Kidney (tissue), 14 donors: ENCODE data around the gene KRT222. TPM values are rescaled to one million over a fixed set of nuclear protein-coding genes. Genes with fewer than 3 reads are reported as not detected.

Experiments used
- DNase-seq, 5 donors: peaks; one replicate each; pipeline ENCODE4 v3.0.0-alpha.2; 2013 to 2020
- FAIRE-seq: peaks from 2 replicates; lab custom pipeline; 2012; peaks lifted over from hg19 to GRCh38; lab: Jason Lieb, UNC
- H3K27ac ChIP-seq, 2 donors: one replicate each; pipeline ENCODE4 v1.7.0; 2013; ENCODE audit warnings: low read depth in 2 of 2, low read length in 2 of 2, inconsistent platforms in 1 of 2
- H3K27me3 ChIP-seq: one replicate; pipeline ENCODE4 v1.7.1; 2013; ENCODE audit warnings: low read length, inconsistent platforms; ENCODE audit not compliant: control insufficient read depth, insufficient read depth
- H3K36me3 ChIP-seq, 3 donors: one replicate each; pipeline versions ENCODE4 v1.7.0 to v1.7.1; 2013; ENCODE audit warnings: low read length in 3 of 3, control low read depth in 1 of 3, inconsistent platforms in 1 of 3; ENCODE audit not compliant: insufficient read depth in 3 of 3, control insufficient read depth in 2 of 3
- H3K4me1 ChIP-seq, 3 donors: one replicate each; pipeline versions ENCODE4 v1.7.0 to v1.7.1; 2013; ENCODE audit warnings: low read length in 3 of 3, inconsistent platforms in 1 of 3, low read depth in 1 of 3; ENCODE audit not compliant: control insufficient read depth in 2 of 3, insufficient read depth in 2 of 3
- H3K4me3 ChIP-seq, 3 donors: one replicate each; pipeline versions ENCODE4 v1.7.0 to v1.8.1; 2013; ENCODE audit warnings: low read length in 3 of 3, control low read depth in 1 of 3, inconsistent platforms in 1 of 3
- H3K9ac ChIP-seq, 3 donors: one replicate each; pipeline versions ENCODE4 v1.7.0 to v1.7.1; 2013; ENCODE audit warnings: low read length in 3 of 3, control low read depth in 1 of 3, inconsistent platforms in 1 of 3
- H3K9me3 ChIP-seq, 3 donors: one replicate each; pipeline versions ENCODE4 v1.7.0 to v1.7.1; 2013; ENCODE audit warnings: low read length in 3 of 3, control low read depth in 1 of 3, inconsistent platforms in 1 of 3; ENCODE audit not compliant: control insufficient read depth in 2 of 3, insufficient read depth in 1 of 3
- intact Hi-C: fragments of 100-400 bp; cut with DNase I; formaldehyde crosslinking; loops from one replicate; pipeline ENCODE4 v1.11.1; 2022
- polyA plus RNA-seq: library from polyadenylated mRNA; stranded (reverse); fragments of 350-450 nt; fragmentation: Illumina TruSeq; extraction: RNeasy Lipid Tissue Mini Kit (QIAGEN cat#74804); gene quantifications from one replicate; pipeline ENCODE4 v1.2.3, GENCODE V29; 2014; ENCODE audit warnings: low read depth, low replicate concordance; ENCODE audit not compliant: insufficient read depth
- total RNA-seq: library from RNA; stranded (reverse); fragmentation: NEBNext Ultra II Directional; extraction: Animal tissue kit (Norgen Biotek cat#: 25700); gene quantifications from one replicate; pipeline ENCODE4 v1.2.1, GENCODE V29; 2021
- TF ChIP-seq, protein P1 (sequence below): IDR thresholded peaks from 3 replicates; pipeline ENCODE4 v1.5.1; 2012; ENCODE audit warnings: mild to moderate bottlenecking, moderate library complexity, borderline replicate concordance; ENCODE audit not compliant: insufficient read depth; ENCODE audit errors: extremely low read depth
- donor health status: control.
- donor health status: control.
- donor health status: control.
- donor health status: control.
- donor health status: control.
- donor health status: DM: yes; HTN: yes; CAD: no.
- donor health status: Normal renal cell carcinoma (clear cell type).

KRT222 gene
- total and polyA plus RNA-seq, 2 donors from 2014 or later = 1.2 to 6.6 TPM

DNA sequence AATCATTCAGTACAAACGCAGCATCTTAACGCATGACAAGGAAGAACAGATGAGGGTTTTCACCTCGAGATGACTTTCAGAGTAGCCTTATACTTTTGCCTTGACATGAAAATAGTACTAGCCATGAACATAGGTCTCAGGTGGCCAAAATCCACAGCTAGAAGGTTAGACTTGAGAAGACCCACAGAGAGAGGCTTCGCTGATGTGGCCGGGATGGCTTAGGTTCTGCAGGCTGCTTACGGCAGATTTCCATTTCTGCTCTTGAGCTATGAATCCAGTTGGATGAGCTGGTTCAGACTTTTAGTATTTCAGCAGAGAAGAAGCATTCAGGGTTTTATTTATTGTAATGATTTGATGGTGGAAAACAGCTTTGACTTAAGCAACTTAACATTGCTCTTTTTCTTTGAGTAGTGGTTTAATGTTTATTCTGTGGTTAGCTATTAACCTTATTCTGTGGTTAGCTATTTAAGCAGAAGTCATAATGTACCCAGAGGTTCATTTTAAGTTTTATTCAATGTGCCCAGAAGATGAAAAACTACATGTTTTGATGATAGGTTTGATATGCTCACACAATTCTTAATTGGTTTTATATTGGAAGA, 31.0 kb upstream of the KRT222 start:
- peak overlapping the region; percentile 40 to 55 for H3K27ac ChIP-seq
- peak in 1 of 5 donors; percentile 48 for DNase-seq

DNA sequence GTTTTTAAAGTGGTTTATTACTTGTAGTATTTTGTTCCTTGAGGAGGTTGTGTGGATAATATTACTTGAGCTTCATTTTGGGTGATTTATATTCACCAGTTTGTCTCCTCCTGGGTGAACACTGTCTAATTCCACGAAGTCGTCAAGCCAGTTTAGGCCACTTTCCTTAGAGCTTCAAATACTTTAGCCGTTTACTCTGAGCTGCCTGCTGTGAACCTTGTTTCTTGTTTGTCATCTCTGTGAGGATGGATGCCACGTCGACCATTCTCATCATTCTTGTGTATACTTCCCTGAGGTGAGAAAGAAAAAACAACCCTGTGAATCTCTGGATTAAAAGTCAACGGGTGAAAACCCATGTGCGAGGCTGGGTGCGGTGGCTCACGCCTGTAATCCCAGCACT, 29.6 kb upstream of the KRT222 start:
- Histone ChIP-seq H3K27me3 (no peaks in the 10 kb centered on the region), H3K27ac (no peak overlapping the region), H3K9me3 (no peaks in the 10 kb centered on the region), H3K36me3 (no peaks in the 10 kb centered on the region), H3K4me3 (no peak overlapping the region), H3K9ac (no peak overlapping the region), H3K4me1 (peaks cover 0 to 19% (median 5%) of the 10 kb centered on the region in 3 donors)
- intact Hi-C loops = no loop called here
- TF ChIP-seq, protein P1, sequence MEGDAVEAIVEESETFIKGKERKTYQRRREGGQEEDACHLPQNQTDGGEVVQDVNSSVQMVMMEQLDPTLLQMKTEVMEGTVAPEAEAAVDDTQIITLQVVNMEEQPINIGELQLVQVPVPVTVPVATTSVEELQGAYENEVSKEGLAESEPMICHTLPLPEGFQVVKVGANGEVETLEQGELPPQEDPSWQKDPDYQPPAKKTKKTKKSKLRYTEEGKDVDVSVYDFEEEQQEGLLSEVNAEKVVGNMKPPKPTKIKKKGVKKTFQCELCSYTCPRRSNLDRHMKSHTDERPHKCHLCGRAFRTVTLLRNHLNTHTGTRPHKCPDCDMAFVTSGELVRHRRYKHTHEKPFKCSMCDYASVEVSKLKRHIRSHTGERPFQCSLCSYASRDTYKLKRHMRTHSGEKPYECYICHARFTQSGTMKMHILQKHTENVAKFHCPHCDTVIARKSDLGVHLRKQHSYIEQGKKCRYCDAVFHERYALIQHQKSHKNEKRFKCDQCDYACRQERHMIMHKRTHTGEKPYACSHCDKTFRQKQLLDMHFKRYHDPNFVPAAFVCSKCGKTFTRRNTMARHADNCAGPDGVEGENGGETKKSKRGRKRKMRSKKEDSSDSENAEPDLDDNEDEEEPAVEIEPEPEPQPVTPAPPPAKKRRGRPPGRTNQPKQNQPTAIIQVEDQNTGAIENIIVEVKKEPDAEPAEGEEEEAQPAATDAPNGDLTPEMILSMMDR = no peak
- FAIRE-seq (no peak), DNase-seq (peak in 2 of 5 donors; percentile 43 to 59)

More for the DNA sequence above, 31.0 kb upstream of the KRT222 start:
- Histone ChIP-seq H3K4me1 (peaks cover 0 to 19% (median 5%) of the 10 kb centered on the region in 3 donors), H3K4me3 (peak overlapping the region in 1 of 3 donors; percentile 33), H3K9ac (no peak overlapping the region), H3K36me3 (no peaks in the 10 kb centered on the region), H3K27me3 (no peaks in the 10 kb centered on the region), H3K9me3 (no peaks in the 10 kb centered on the region)
- intact Hi-C loops = no loop called here
- FAIRE-seq = no peak
- TF ChIP-seq, protein P1 = no peak

DNA sequence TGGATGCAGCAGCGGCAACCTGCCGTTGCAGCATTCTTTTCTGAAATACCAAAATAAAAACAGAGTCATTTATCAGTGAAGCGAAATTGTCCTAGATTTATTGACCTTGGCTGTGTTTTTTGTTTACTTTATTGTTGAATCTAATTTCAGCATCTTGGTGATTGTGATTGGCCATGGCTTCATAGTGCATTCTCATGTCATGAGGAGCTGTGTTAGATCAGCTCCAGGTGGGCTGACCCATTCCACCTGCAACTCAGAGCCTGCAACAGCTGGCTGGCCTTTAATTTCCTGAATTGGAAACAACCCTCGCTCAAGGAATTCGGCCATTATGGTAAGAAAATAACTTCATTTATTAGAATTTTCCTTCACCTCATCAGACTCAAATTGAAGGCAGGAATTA, 22.1 kb upstream of the KRT222 start:
- H3K4me3 ChIP-seq = no peak overlapping the region
- no peaks in the 10 kb centered on the region for H3K36me3 ChIP-seq

More for the DNA sequence above, 22.1 kb upstream of the KRT222 start:
- Histone ChIP-seq H3K27ac (no peak overlapping the region), H3K27me3 (no peaks in the 10 kb centered on the region), H3K9ac (no peak overlapping the region), H3K9me3 (no peaks in the 10 kb centered on the region), H3K4me1 (no peaks in the 10 kb centered on the region)
- DNase-seq (no peak), FAIRE-seq (no peak)
- TF ChIP-seq, protein P1 = no peak
- intact Hi-C loops = no loop called here
